H9 (cell line): ENCODE data around the gene UBN1. TPM values are rescaled to one million over a fixed set of nuclear protein-coding genes. Genes with fewer than 3 reads are reported as not detected.
A peak's percentile ranks its signal among the peaks of the same experiment; 100 is the strongest.

Source experiments
- DNase-seq: peaks from one replicate; pipeline ENCODE4 v3.0.0-alpha.2; 2017
- H2AFZ ChIP-seq: one replicate; pipeline ENCODE4 v1.6.1; 2013; ENCODE audit warnings: mild to moderate bottlenecking, low read length, control low read depth, moderate library complexity
- H2AK5ac ChIP-seq: 2 replicates; pipeline ENCODE4 v1.6.1; 2013; ENCODE audit warnings: low read length, control low read depth, mixed read lengths; ENCODE audit not compliant: insufficient read length
- H2BK120ac ChIP-seq: one replicate; pipeline ENCODE4 v1.6.1; 2013; ENCODE audit warnings: low read depth, mild to moderate bottlenecking, low read length, control low read depth, inconsistent platforms; ENCODE audit not compliant: poor library complexity, severe bottlenecking
- H2BK12ac ChIP-seq: 2 replicates; pipeline ENCODE4 v1.6.1; 2013; ENCODE audit warnings: low read length, control low read depth, mixed read lengths, low read depth; ENCODE audit not compliant: insufficient read length
- H2BK15ac ChIP-seq: 2 replicates; pipeline ENCODE4 v1.6.1; 2013; ENCODE audit warnings: low read depth, low read length, control low read depth
- H2BK20ac ChIP-seq: one replicate; pipeline ENCODE4 v1.6.1; 2013; ENCODE audit warnings: low read depth, mild to moderate bottlenecking, low read length, control low read depth, inconsistent platforms; ENCODE audit not compliant: poor library complexity, severe bottlenecking
- H2BK5ac ChIP-seq: 2 replicates; pipeline ENCODE4 v1.6.1; 2013; ENCODE audit warnings: low read length, control low read depth, mixed read lengths; ENCODE audit not compliant: insufficient read length
- H3K14ac ChIP-seq: 2 replicates; pipeline ENCODE4 v1.6.1; 2013; ENCODE audit warnings: low read length, control low read depth; ENCODE audit not compliant: insufficient read depth
- H3K18ac ChIP-seq: 2 replicates; pipeline ENCODE4 v1.6.1; 2013; ENCODE audit warnings: low read depth, mild to moderate bottlenecking, mixed read lengths, low read length, control low read depth; ENCODE audit not compliant: insufficient read length
- H3K23ac ChIP-seq: 2 replicates; pipeline ENCODE4 v1.6.1; 2013; ENCODE audit warnings: low read length, control low read depth, mixed read lengths, low read depth; ENCODE audit not compliant: insufficient read length
- H3K23me2 ChIP-seq: 2 replicates; pipeline ENCODE4 v1.6.1; 2013; ENCODE audit warnings: low read depth, mild to moderate bottlenecking, mixed read lengths, low read length, control low read depth; ENCODE audit not compliant: insufficient read length, poor library complexity, severe bottlenecking
- H3K27ac ChIP-seq: 2 replicates; pipeline ENCODE4 v1.5.1; 2013; ENCODE audit warnings: low read length, control low read depth, mixed read lengths, low read depth; ENCODE audit not compliant: insufficient read length
- H3K27me3 ChIP-seq: 2 replicates; pipeline ENCODE4 v1.6.1; 2013; ENCODE audit warnings: low read length, control low read depth, inconsistent platforms; ENCODE audit not compliant: insufficient read depth
- H3K4ac ChIP-seq: 2 replicates; pipeline ENCODE4 v1.6.1; 2013; ENCODE audit warnings: low read depth, mild to moderate bottlenecking, control low read depth, inconsistent platforms, low read length, moderate library complexity
- H3K4me1 ChIP-seq: 2 replicates; pipeline ENCODE4 v1.6.1; 2013; ENCODE audit warnings: low read length, control low read depth, inconsistent platforms; ENCODE audit not compliant: insufficient read depth
- H3K4me2 ChIP-seq: 2 replicates; pipeline ENCODE4 v1.6.1; 2013; ENCODE audit warnings: low read length, control low read depth, mixed read lengths; ENCODE audit not compliant: insufficient read length, insufficient read depth
- H3K56ac ChIP-seq: 2 replicates; pipeline ENCODE4 v1.6.1; 2013; ENCODE audit warnings: low read depth, mild to moderate bottlenecking, mixed read lengths, low read length, control low read depth; ENCODE audit not compliant: insufficient read length
- H3K79me1 ChIP-seq: 2 replicates; pipeline ENCODE4 v1.6.1; 2013; ENCODE audit warnings: low read depth, mild to moderate bottlenecking, moderate library complexity, low read length, control low read depth, inconsistent platforms; ENCODE audit not compliant: insufficient read depth, poor library complexity, severe bottlenecking
- H3K79me2 ChIP-seq: 2 replicates; pipeline ENCODE4 v1.6.1; 2013; ENCODE audit warnings: low read length, control low read depth, inconsistent platforms; ENCODE audit not compliant: insufficient read depth
- H3K9ac ChIP-seq: 2 replicates; pipeline ENCODE4 v1.6.1; 2013; ENCODE audit warnings: low read length, control low read depth, mixed read lengths; ENCODE audit not compliant: insufficient read length; ENCODE audit errors: extremely low read depth
- H3K9me3 ChIP-seq: one replicate; pipeline ENCODE4 v1.6.1; 2013; ENCODE audit warnings: low read depth, low read length, inconsistent platforms; ENCODE audit not compliant: control insufficient read depth
- H3T11ph ChIP-seq: one replicate; pipeline ENCODE4 v1.6.1; 2013; ENCODE audit warnings: mild to moderate bottlenecking, low read length, control low read depth, inconsistent platforms
- H4K20me1 ChIP-seq: one replicate; pipeline ENCODE4 v1.6.1; 2013; ENCODE audit not compliant: control insufficient read depth, insufficient read length, insufficient read depth
- H4K5ac ChIP-seq: 2 replicates; pipeline ENCODE4 v1.6.1; 2013; ENCODE audit warnings: low read depth, mild to moderate bottlenecking, mixed read lengths, low read length, control low read depth; ENCODE audit not compliant: insufficient read length
- H4K8ac ChIP-seq: replicated peaks from 2 replicates; pipeline ENCODE4 v1.6.1; 2013; ENCODE audit warnings: low read length, control low read depth, mixed read lengths, low read depth; ENCODE audit not compliant: insufficient read length
- H4K91ac ChIP-seq: 2 replicates; pipeline ENCODE4 v1.6.1; 2013; ENCODE audit warnings: low read depth, mild to moderate bottlenecking, moderate library complexity, mixed read lengths, low read length, control low read depth; ENCODE audit not compliant: insufficient read length
- H3K27ac Mint-ChIP-seq, 3 experiments: 2 replicates in 2 of 3; 3 replicates in 1 of 3; pipeline ENCODE4 v1.8.0; 2020 to 2021; ENCODE audit warnings: mixed read lengths in 3 of 3, mild to moderate bottlenecking in 1 of 3, moderate library complexity in 1 of 3
- H3K27me3 Mint-ChIP-seq: 2 replicates; pipeline ENCODE4 v1.8.0; 2021; ENCODE audit warnings: low read depth, mild to moderate bottlenecking, moderate library complexity, mixed read lengths
- H3K36me3 Mint-ChIP-seq, 3 experiments: 2 replicates in 2 of 3; 3 replicates in 1 of 3; pipeline ENCODE4 v1.8.0; 2020 to 2021; ENCODE audit warnings: low read depth in 3 of 3, mixed read lengths in 3 of 3; ENCODE audit not compliant: insufficient read depth in 1 of 3
- H3K4me1 Mint-ChIP-seq, 2 experiments: 2 replicates each; pipeline ENCODE4 v1.8.0; 2020; ENCODE audit warnings: mixed read lengths in 2 of 2
- H3K4me3 Mint-ChIP-seq, 2 experiments: 2 replicates in 1 of 2; 3 replicates in 1 of 2; pipeline ENCODE4 v1.8.0; 2020 to 2021; ENCODE audit warnings: mild to moderate bottlenecking in 2 of 2, mixed read lengths in 2 of 2, moderate library complexity in 1 of 2
- H3K9me3 Mint-ChIP-seq, 2 experiments: 2 replicates in 1 of 2; 3 replicates in 1 of 2; pipeline ENCODE4 v1.8.0; 2020; ENCODE audit warnings: mild to moderate bottlenecking in 2 of 2, mixed read lengths in 2 of 2, moderate library complexity in 1 of 2
- CTCF ChIP-seq: fragments of 200-600 bp; sonication (generic); conservative IDR thresholded peaks from 3 replicates; pipeline ENCODE4 v1.8.0; 2021; ENCODE audit warnings: antibody characterized with exemption, mild to moderate bottlenecking
- WGBS: extraction: QIAGEN DNeasy Blood & Tissue Kit; methylation state at CpG from one replicate; pipeline ENCODE4 v1.1.7; 2013; ENCODE audit warnings: missing lambda C conversion rate, low lambda C conversion rate, mixed read lengths; ENCODE audit not compliant: insufficient read length; ENCODE audit errors: extremely low coverage; 5-methylcytosine and 5-hydroxymethylcytosine counted together
- total RNA-seq: library from RNA; stranded (reverse); gene quantifications from 2 replicates; pipeline ENCODE4 v1.2.1, GENCODE V29; 2021

Gene UBN1
- total RNA-seq, 1 experiment from 2014 or later, result 55.2 TPM

GRCh38 chr16:4801051-4801961 is 46.0 kb upstream of the UBN1 start:
- no peaks in the 10 kb centered on the region for H3K79me2 ChIP-seq
- no peak overlapping the region for H3K27ac ChIP-seq
- H4K5ac ChIP-seq, result no peak overlapping the region
- H3K4me2 ChIP-seq, result peak overlapping the region; percentile 83
- H3K9me3 ChIP-seq, result no peaks in the 10 kb centered on the region
- no peak overlapping the region for H2BK20ac ChIP-seq
- peak overlapping the region; percentile 20 for H3K9ac ChIP-seq
- no peak overlapping the region for H4K91ac ChIP-seq
- no peaks in the 10 kb centered on the region; the same call in 1 of the 2 replicates for H3K27me3 Mint-ChIP-seq
- no peak overlapping the region for H2AFZ ChIP-seq
- no peak overlapping the region for H3K56ac ChIP-seq
- no peaks in the 10 kb centered on the region for H3K9me3 Mint-ChIP-seq
- DNase-seq, result no peak
- H2BK120ac ChIP-seq, result no peak overlapping the region
- H3K18ac ChIP-seq, result no peak overlapping the region
- peaks cover 7% of the 10 kb centered on the region for H3K23me2 ChIP-seq
- no peak overlapping the region for H2AK5ac ChIP-seq
- H3K27ac Mint-ChIP-seq, result peak overlapping the region in 1 of 3 experiments; percentile 59; a peak in 1 of 7 replicates
- no peak overlapping the region for H2BK15ac ChIP-seq
- no peaks in the 10 kb centered on the region for H4K20me1 ChIP-seq
- peaks cover 17 to 31% of the 10 kb centered on the region in 2 experiments for H3K4me1 Mint-ChIP-seq
- no peak overlapping the region for H4K8ac ChIP-seq
- H3K23ac ChIP-seq, result no peak overlapping the region
- peak overlapping the region; percentile 76 to 85 for H3K4me3 Mint-ChIP-seq
- no peaks in the 10 kb centered on the region for H3K27me3 ChIP-seq
- H3K4ac ChIP-seq, result no peak overlapping the region
- H2BK5ac ChIP-seq, result no peak overlapping the region
- no peak overlapping the region for H2BK12ac ChIP-seq
- H3K36me3 Mint-ChIP-seq, result peaks cover 11 to 39% (median 34%) of the 10 kb centered on the region in 3 experiments
- no peak overlapping the region for H3T11ph ChIP-seq
- no peaks in the 10 kb centered on the region for H3K79me1 ChIP-seq
- no CpG with 5 or more reads among the region's 29 CpGs for WGBS
- 0 out of 2 replicates have a peak overlapping the region, but pooled peaks have one; percentile 1 for H3K14ac ChIP-seq
- H3K4me1 ChIP-seq, result no peaks in the 10 kb centered on the region
- TF ChIP-seq CTCF, result no peak
